Middle frontal gyrus (tissue), 1 donor: ENCODE results near the gene OSBPL5.
A peak's percentile ranks its signal among the peaks of the same experiment; 100 is the strongest.

ENCODE experiments used
- DNase-seq: peaks from one replicate; pipeline ENCODE4 v3.0.0-alpha.2; 2015; ENCODE audit warnings: low spot score; ENCODE audit errors: extremely low spot score

OSBPL5 gene

DNA sequence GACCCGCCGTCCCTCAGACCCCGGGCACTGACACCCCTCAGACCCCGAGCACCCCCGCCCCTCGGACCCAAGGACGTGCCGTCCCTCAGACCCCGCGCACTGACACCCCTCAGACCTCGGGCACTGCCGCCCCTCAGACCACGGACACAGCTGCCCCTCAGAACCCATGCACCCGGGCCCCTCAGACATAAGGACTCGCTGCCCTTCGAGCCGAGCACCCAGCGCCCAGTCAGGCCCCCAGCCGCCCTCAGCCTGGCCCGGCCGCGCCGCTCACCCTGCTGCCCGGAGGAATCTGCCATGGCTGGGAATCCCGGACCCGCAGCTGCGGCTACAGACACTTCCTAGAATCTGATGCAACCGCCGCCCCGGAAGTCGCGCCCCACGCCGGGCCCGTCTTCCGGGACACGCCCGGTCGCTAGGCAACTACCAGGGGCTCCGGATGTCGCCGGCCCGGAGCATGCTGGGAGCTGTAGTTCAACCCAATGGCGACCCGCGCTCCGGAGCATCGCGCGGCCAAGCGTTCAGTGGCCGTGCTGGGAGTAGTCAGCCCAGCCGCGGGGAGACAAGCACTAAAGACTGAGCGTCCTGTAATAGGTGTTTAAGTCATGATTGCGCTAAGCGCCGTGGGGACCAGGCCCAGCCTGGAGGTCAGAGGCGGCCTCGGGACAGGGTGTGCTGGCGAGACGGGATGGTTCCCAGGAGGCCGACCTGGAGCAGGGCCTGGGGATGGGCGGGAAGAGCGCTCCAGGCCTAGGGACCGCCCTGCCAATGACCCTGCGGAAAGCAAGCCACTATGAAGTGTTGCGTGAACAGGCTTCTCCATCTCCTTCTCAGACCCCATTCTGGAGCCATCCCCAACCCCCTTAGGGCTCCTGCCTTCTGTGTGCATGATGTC lies 107.8 kb downstream of the OSBPL5 start, which contains the start of gene CARS1:
TSS of gene CARS1 (minus strand) at position 355 of the 895 bp plus-strand sequence. CDS start at position 299, 56 bp downstream.
- peak; percentile 90 for DNase-seq

DNA sequence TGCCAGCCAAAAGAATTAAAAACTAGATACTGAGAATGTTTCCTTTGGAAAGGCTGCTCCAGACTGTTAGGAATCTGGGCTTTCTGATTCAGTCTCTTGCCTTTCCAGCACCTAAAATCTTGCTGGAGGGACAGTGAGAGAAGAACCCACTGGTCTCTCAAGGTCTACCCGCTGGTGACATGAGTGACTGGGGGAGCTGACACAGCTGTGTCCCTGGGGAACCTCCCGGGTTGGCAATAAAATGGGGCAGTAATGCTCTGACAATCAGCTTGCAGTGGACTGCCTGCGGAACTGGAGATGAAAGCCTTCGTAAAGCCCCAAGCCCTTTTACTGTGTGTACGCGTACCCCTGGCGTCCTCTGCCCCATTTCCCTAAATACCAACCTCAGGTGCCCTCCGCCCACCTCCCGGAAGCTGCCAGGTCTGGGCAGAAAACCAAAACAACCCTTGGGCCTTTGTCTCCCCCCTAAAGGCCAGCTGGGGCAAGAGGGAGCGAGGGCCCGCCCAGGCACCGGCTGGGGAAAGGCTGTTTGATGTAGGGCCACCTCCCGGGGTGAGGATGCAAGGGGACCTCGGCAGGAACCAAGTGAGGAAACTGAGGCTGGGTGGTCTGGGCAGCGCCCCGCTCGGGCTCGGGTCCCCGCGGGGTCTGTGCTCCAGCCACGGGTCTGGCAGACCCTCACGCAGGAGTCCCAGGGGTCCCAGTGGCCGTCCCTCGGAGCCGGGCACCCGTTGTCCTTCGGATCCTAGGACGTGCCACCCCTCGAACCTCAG lies 108.6 kb downstream of the OSBPL5 start:
- no peak for DNase-seq

DNA sequence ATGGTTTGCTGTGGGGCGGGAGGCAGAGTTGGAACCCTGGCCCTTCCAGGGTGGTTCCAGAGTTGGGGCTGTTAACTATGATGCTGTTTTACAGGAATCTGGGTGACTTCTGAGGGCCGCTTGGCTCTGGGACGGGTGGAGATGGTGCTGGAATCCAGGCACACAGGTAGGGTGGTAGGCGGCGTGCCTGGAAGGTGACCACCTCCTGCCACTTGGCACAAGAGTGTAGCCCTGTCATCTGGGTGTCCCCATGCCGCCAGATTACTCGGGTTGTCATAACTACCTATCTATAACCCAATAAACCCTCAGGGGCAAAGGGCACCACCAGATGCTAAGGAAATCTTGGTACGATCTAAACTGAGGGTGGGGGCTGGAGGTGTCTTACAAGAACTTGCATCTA lies 109.2 kb downstream of the OSBPL5 start:
- no peak for DNase-seq

DNA sequence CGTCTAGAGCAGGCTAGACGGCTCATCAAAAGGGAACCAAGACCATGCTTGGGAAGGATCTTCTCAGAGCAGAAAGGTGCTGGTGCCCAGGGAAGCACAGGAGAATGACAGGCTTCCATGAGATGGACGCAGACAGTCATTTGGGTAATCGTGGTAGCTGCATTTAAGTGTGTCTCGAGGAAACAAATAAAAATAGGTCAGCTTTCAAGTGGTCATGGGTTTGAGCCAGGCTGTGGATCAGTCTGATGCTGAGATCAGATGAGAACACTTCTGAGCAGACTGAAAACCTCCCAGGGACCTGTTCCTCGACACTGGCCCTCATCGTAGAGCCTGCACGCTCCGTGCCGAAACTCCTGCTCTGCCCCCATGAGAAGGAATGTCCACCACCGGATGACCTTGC lies 112.5 kb downstream of the OSBPL5 start:
- DNase-seq, result no peak

DNA sequence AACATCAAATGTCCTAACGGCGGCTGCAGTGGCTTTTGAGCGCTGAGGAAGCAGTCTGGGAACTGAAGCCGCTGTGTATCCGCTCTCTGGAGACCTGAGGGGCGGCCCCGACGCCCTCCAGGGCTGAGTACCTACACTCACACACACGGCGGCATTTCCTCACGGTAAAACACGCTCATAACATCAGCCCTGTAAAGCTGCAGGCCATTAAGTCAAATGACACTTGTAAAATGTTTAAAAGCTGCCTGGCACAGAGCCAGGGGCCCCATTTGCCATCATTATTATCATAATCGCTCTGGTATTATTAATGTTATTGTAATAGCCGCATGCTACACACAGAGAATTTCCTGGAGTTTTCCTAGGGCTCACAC lies 113.0 kb downstream of the OSBPL5 start:
- no peak for DNase-seq

DNA sequence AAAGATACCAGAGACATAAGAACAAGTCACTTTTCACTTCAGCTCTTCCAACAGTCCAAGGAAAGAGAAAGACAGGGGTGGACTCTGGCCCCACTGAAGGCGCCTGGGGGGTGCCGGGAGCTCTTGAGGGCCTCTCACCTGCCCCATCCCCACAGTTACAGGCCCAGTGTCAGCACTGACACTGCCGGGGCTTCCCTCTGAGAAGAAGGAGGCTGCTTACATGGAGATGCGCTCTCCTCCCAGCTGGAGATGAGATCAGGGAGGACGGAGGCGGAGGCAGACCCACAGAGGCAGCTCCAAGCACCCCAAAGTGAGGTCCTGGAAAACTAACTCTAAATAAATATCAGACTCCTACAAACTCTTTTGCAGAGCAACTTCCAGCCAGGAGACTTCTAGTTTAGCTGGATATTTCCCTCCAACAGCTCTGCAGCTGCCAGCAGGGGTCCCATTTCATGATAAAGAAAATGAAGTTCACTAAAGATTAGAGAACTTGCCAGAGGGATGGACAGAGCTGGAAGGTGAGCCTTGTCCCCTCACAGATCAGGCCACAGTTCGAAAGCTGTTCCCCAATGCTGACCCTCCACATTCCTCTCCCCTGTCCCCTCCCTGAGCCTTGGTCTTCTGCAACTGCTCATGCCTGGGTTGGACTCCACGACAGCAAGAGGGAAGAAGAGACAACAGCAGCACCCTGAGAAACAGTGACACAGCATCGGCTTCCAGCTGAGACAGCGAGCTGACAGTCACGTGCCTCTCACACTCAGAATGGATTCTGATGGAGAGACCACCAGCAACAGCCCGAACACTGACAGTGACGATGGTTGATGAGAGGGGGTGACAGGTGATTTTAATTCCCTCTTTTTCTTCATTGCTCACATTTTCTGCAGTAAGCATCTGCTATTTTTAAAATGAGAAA lies 113.7 kb downstream of the OSBPL5 start:
- DNase-seq, result no peak

DNA sequence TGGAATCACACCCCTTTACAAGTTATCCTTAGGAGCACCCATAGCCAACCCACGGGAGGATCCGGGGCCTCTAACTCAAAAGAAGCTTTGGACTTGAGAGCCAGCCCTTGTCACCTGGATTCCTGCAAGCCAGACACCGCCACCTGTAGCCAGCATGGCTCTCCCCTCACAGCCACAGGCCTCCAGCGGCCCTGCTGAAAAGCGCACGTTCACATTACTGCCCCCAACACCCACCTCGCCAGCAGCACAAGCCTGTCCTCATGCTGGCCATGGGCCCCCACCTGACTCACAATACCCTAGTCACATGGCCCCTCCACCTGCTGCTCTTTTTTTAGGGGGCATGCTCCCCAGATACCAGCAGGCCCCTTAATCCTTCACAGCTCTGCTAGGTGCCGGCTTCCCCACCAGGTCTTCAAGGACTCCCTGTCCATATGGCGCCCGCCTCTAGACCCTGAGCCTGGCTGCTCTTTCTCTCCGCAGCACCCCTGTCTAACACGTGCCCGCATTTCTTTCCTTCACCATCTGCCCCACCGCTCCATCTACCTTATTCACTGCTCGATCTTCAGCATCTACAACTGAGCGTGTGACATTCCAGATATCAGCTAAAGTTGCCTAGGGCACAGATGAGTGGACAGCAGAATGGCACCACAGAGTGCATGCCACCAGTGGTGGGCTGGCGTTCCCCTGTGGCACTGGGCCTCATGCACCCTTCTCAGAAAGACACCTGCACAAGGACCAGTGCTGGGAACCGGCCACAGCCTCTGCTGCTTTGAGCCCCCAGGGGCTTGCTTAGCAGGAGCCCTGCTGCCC lies 114.5 kb downstream of the OSBPL5 start:
- no peak for DNase-seq

DNA sequence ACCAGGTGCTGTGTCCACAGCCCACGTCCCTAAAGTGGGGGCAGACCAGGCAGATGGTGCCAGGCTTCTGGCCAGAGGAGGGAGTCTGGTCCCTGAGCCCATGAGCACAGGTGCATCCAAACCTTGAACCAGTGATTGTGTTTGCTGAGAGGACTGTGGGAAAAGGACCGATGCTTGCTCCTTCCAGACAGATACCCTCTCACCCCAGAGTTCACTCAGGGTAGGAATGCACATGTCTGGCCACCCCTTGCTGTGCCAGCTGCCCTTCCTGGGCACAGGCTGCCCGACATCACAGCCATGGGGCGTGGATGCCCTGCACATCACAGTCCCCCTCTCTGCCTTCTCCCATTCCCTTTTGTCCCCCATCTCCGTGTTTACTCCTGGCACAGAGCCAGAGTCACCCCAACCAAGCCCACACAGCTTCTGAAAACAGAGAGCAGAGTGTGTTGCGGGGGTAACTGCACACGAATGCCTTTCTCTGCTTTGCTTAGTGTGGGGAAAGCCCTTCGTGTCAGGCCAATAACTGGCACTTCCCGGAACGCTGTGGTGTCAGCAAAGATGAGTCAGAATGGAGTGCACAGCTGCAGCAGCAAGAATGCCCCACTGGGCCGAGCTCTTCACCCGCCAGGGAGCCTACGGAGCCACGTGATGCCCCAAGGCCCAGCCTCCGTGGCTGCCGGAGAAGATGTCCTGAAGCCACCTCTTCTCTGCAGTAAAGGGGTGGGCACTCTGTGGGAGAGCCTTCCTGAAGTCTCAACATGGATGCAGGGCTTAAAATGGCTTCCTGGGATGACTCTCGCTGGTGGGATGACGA lies 115.5 kb downstream of the OSBPL5 start:
- peak; percentile 85 for DNase-seq

DNA sequence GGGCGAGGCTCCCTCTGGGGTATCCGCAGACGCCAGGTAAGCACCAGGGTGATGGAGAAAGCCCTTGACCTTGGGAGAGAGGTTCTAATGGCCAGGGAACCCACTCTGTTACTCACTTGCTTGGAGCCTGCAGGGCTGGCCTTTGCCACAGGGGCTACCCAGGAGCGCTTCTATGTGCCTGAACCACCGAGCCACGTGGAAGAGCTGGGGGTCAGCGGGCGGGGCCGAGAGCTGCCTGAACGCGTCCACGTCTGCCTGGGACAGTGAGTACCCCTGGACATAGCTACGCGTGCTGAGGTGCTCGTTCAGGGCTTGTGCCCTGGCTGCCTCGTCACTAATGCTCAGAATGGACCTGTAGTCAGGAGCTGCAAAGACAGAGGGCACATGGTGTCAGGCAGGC lies 117.5 kb downstream of the OSBPL5 start:
- DNase-seq, result no peak

DNA sequence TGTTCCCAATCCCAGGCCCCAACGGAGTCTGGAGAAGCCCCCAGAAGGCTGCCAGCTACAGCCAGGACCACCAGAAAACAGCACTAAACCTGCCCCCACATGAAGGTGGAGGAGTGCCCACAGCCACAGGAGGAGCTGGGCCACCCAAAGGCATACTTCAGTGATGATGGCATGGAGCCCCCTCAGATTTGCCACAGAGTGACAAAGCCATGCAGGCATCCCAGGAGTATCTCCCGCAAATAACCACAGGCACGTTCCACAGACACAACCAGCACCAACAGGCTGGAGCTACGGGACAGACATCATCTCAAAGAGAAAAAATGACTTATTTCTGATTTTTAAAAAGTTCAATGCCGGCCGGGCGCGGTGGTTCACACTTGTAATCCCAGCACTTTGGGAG lies 118.5 kb downstream of the OSBPL5 start:
- DNase-seq, result no peak

DNA sequence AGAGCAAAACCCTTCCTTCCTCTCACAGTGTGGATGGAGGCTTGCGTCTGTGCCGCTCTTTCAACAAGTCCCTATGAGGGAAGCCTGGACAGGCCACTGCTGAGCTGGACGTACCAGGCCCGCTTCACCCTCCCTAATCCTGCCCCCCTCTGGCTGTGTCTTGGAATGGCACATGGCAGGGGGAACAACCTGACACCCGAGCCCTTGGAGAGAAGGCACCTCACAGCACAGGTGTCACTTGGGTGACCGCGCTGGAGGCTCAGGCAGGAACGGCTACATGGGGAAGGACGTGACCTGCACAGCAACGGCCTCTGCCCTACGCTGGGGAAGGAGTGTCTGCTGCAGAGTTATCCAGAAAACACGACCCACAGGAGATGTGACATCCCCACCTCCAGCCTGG lies 118.9 kb downstream of the OSBPL5 start:
- DNase-seq, result no peak

DNA sequence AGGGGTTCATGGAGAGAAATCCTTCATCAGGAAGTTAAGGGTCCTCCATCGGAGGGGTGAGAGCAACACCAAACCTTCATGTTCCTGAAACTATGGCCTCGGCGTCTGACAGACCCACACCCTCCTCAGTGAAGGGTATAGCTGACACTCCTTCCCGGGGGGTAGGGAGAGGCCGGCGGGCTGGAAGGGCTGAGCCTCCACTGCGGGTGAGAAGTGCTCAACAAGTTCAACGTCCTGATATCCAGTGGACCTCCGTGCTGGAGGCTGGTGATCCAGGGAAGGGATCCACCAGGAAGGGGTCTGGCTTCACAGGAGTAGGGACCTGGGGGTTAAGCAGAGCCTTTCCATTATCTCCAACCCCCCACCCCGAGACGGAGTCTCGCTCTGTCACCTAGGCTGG lies 120.2 kb downstream of the OSBPL5 start:
- no peak for DNase-seq

DNA sequence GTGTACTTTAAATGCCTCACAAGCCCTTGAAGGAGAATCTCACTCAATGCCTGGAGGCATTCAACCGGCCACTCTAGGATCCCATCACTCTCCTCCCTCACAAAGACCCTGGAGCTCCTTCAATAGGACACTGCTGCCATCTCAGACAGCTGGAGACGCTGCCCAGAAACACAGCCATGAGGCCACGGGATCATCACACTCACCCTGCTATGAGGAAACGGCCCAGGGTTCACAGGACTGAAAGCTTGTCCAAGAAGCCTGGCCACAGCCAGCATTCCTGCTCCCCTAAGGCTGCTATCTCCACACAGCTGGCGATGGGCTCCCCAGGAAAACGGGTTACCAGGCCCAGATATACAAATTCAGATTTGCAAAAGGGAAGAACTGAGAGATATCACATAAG lies 121.1 kb downstream of the OSBPL5 start:
- DNase-seq, result no peak

DNA sequence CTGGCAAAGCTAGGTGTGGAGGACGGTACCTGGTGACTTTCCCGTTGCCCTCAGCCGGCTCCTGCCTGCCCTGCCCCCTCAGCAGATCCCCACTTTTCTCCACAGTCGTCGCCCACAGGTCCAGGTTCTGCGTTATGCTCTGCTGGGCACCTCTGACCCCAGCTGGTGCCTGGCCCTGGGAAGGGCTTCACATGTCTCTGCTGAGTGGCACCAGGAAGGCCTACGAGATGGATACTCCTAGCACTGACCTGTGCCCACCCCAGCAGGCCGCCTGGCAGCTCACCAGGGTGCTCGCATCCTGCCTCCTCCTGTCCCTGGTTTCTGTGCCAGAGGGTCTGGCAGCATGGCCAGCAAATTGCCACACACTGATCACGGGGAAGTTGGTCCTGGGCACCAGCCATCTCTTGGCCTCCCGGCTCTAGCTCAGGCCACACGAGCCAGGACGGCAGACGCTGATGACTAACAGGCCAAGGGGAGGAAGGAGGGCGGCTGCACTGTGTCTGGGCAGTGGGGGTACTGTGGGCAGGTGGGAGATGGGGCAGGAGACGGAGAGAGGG lies 121.7 kb downstream of the OSBPL5 start:
- DNase-seq, result no peak

DNA sequence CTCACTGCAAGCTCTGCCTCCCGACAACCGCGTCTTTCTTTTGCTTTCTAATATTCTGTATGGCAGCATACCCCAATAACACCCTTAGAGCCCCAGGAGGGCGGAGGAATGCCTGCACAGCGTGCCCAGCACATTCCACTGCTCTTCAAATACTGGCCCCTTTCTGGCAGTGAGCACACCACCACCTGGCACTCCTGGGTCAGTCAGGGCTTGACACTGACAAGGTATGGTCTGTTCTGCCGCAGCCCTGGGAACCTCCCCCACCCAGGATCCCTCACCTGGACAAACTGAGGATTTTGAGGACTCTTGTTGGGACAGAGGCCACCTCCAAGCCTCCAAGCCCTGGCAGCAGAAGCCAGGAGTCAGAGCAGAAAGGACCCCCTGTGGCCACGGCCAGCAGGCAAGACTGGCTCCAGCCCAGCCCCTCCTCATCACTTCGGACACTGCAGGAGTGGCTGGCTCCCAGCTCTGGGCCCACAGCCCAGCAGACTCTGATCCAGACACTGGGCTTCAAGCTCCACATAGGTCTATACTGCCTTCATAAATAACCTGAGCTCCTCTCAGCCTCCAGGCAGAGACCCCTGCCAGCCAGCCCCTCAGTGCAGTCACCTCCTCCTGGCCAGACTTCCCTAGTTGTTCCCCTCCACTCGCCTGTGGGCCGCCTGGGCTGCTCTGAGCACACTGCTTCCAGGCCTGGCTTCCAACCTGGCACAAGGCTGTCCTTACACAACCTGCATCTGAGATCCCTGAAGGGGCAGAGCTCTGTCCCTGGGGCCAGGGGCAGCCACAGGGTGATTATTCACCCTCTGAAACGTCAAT lies 122.4 kb downstream of the OSBPL5 start:
- DNase-seq, result no peak

DNA sequence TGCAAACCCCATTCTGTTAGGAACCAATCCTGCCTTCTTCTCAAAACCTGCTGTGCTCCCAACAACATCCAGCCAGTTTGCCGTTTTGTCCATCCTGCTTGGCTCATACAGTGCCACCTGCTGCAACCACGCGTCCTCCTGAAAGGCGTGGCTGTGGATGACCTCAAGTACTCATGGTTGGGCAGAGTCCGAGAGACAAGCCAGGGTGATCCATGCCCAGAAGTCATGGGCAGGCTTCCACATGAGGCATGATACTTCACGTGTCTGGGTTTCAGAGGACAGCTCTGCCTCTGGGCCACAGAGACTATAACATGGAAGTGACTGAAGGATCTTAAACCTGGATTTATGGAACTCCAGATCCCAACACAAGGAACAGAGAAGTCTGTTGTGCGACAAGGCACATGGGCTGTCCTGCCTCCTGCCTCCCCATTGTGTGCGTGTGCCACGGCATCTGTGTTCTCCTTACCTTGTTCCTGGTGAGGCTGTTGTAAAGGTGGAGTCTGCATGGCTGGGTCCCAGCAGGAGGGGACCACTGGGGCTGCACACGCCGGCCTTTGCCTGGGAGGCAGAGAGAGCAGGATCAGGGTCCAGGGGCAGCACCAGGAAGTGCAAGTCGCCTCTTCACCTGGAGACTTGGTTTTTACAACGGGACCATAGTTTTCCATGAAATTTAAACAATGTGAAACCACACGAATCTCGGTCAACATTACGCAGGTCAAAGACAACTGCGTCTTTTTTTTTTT lies 123.2 kb downstream of the OSBPL5 start:
- DNase-seq, result no peak

DNA sequence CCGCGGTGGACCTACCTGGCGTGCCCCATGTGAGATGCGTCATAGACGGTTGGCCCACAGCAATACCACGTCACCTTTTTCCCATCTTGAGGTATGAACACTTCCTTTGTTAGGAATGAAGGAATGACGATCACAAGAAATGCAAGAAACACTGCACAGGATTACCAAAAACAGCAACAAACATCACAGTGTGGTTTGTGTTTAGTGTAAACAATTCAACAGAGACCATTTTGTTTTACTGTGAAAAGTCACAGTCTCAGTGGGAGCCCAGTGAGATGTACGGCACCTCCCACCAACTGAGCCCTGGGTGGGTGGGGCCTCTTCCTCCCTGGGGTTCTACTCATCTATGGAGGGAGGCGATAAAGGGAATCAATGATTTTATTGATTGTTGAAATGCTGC lies 124.2 kb downstream of the OSBPL5 start:
- no peak for DNase-seq

DNA sequence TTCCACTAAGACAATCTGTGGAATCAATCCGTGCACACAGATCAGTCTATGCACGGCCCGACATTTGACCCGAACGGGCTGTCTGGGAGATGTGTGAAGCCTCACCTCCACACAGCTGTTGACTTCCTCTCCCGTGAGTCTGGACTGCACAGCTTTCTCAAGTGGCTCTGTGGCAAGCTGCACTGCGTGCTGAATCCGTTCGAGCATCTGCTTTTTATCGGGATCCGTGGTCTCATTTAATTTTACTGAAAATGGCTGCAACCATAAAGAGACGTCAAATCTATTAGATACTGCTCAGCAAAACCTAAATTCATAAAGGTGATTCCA lies 127.2 kb downstream of the OSBPL5 start:
- no peak for DNase-seq
